GM19099 (cell line): ENCODE data around the gene NUDT1.

ENCODE experiments used
- POLR2A ChIP-seq: IDR thresholded peaks from 3 replicates; pipeline ENCODE4 v1.6.1; 2011; ENCODE audit warnings: low read depth; ENCODE audit not compliant: insufficient read length; ENCODE audit errors: extremely low read depth

The NUDT1 gene

DNA sequence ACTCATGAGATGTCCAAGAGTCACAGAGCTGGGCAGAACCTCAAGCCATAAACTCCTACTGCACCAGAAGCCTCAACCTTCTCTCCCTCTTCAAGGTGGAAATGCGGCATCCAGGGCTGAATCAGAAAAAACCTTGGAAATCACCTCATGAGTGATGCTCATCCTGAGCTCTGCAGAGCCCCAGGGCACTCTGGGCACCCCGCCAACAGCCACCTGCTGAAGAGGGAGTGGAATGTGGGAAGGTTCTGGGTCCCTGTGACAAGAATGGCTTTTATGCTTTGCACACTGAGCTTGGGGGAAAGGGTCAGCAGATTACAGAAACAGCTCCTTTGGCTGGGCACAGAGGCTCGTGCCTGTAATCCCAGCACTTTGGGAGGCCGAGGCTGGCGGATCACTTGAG, 18.8 kb downstream of the NUDT1 start:
- no peak for TF ChIP-seq POLR2A

DNA sequence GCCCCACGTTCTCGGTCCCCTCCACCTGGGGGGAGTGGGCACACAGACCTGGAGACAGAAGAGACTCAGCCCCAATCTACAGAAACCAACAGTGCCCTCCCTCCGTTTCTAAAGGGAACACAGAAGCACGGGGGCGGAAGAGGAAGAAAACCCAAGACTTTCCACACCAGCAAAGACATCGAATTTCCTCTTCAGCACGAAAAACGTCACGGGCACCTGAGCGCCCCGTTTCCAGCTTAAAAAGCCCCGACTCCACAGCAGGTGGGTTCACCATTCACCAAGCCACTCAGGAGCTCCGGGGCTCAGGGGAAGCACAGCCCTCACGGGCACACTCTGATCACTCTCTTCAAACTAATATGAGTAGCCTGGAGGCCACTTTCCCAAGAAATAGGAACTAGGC, 19.6 kb downstream of the NUDT1 start:
- TF ChIP-seq POLR2A, result no peak

- no peak for TF ChIP-seq POLR2A
Measured at GRCh38 chr7:2263176-2263575, 21.1 kb downstream of the NUDT1 start.

DNA sequence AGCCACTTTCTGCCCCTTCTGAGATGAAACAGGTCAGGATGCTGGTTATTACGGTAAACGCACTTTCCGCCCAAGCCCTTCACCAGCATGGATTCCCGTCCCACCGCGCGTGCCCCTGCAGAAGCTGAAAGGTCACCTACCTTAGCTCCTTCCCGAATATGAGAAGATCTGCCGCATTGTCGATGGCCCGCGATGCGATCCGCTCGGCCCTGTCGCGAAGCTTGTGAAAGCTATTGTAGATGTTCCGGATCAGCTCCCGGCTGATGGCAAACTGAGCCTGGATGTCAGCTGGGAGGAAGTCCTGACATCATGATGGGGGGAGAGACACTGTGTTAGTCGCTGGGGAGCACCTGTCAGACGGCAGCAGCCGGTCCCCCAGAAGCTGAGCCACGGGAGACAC, 22.1 kb downstream of the NUDT1 start:
- no peak for TF ChIP-seq POLR2A

- TF ChIP-seq POLR2A, result no peak
Measured at GRCh38 chr7:2266911-2267310, 24.9 kb downstream of the NUDT1 start.

- no peak for TF ChIP-seq POLR2A
Measured at GRCh38 chr7:2269991-2270460, 28.0 kb downstream of the NUDT1 start.

DNA sequence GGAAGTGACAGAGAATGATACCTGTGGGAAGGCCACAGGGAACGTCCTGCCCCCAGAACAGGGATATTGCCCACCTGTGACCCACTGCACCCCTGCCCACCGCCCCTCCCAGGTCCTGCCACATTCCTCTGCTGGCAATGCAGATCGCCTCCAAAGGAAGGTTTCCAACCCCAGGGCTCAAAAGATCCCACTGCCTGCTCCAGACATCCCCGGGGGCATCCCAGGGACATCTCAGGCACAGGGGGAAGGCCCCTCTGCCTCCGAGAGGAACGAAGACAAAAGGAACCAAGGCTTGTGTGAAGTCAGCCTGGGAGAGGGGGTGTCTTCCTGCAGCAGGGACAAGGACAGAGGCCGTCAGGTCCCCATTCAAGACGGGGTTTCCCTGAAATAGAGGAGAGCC, 28.5 kb downstream of the NUDT1 start:
- no peak for TF ChIP-seq POLR2A

- no peak for TF ChIP-seq POLR2A
Measured at GRCh38 chr7:2271273-2272026, 29.4 kb downstream of the NUDT1 start.

DNA sequence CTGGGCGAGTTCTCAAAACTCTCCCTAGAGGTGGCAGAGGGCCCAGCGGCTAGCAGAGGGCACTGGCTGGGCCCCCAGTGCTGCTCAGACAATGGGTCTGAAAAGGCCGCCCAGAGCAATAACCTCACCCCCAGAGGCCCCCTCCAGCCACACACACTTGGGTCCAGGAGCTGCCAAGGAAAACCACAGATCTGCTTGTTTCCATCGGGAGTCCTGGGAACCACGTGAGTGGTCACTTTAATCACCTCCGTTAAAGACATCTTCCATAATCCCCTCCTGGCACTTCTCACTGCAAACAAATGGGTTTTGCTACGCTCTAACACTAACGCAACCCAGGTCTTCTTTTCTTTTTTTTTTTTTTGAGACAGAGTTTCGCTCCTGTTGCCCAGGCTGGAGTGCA, 30.0 kb downstream of the NUDT1 start:
- TF ChIP-seq POLR2A, result no peak

DNA sequence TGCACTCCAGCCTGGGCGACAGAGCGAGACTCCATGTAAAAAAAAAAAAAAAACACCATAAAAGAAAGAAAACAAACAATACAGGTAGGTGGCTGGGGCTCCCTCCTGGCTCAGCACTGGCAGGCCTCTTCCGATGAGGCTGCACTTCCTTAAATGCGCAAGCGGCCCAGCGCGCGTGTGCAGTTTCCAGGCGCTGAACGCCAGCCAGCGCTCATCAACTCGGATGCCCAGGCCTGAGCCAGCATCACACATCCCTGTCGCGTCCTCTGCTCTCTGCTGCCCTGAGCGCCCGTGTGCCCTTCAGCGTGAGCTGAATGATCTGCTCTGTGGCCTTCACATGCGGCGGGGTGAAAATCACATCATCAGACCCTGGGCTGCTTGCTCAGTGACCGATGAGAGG, 31.8 kb downstream of the NUDT1 start:
- TF ChIP-seq POLR2A, result no peak

GRCh38 chr7:2274666-2275065, 32.6 kb downstream of the NUDT1 start:
- no peak for TF ChIP-seq POLR2A

DNA sequence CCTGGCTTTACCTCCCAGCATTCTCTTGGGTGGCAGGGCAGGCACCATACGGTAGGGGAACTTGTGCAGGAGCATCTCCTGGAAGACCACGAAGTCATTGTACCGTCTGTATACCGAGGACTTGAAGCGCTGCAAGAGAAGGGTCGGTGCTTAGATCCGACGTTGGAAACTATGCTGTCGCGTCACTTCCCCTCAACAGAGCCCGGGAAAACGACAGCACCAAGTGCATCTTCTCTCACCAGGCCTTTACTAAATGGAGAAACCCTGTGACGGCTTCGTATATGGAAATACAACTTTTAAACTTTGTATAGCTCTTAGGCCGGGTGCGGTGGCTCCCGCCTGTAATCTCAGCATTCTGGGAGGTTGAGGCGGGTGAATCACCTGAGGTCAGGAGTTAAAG, 33.1 kb downstream of the NUDT1 start:
- TF ChIP-seq POLR2A, result no peak

DNA sequence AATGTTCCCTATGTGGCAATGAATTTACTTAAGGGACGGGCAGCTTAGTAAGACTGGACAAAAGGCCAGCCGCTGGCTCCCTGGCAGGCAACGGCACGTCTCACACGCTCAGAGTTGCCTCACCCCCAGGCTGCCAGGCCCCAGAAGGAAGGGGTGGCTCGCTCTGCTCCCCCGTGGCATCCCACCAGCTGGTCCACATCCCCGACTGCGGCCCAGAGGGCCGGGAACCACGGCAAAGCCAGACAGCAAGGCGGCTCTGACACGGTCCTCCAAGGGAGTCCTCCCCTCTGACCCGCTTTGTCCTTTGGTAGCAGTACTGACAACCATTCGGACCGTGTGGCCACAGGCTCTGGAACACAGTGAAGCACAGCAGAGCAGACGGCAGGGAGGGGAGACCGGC, 34.1 kb downstream of the NUDT1 start:
- no peak for TF ChIP-seq POLR2A

GRCh38 chr7:2278026-2278425, 36.0 kb downstream of the NUDT1 start:
- TF ChIP-seq POLR2A, result no peak

DNA sequence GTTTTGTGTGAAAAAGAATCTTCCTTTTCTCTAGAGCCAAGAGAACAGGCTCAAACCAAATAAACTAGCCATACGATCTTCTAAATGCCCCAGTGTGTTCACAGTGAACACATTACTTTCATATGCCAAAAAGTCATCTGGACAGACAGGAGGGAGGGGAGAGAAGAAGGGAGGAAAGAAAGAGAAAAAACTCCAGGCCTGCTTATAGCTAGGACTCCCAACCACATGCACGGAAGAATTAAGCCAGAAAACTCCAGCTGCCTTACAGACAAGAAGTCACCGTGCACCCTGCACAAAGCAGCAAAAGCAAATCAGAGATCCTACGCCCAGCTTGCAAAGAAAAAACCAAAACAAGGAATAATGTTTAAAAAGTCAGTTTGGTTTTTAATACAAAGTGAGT, 37.9 kb downstream of the NUDT1 start:
- TF ChIP-seq POLR2A, result no peak

GRCh38 chr7:2280424-2280823, 38.4 kb downstream of the NUDT1 start:
- TF ChIP-seq POLR2A, result no peak

DNA sequence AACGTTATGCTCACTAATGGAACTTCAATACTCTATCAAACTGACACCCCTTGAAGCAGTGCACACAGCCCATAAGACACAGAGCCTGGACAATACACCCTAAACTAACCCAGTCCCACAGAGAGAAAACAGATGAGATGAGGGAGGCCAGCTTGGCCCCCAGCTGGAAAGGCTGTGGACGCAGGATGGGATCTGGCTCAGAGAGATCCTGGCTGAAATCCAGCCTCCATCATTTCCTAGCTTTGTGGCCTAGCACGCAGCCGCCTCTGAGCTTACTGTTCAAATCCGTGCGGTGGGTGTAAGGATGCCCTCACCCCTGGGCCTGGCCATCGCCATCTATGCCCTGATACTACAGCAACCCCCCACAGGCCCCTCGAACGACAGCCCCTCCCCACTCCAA, 39.5 kb downstream of the NUDT1 start:
- no peak for TF ChIP-seq POLR2A
